ENCODE measurements around the gene SV2C.
"Not testable (repeated sequence)": the region's sequence is repeated elsewhere in the genome, so short reads cannot be mapped to it uniquely, and the experiment has no call there.

SV2C gene

DNA sequence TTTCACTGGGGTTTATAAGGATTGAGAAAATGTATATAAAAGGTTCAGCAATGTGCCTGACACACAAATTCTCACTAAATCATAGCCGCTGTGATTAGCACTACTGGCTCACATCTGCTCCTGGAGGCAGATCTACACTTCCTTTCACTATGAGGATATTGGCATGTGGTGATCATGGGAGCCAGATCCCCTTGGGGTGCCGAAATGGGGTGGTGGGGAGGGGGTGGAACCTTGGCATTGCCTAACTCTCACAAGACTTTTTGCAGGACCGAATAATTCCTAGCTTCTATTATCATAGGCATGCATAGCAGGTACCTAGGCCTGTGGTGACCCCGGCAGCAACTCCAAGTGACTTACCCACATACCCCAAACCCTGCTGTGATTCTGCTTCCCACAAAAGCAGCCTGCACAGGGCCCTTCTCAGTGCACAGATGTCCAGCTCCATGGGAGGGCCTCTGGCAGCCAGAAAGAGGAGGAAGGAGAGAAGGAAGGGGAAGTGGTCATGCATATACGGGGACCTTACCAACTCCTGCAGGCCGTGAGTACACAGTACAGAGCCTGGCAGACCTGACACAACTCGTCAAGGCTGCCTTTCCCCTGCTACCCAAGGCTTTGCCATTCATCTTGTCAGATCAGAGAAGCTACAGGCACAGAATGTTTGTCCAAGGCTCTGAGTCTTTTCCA, 258.6 kb downstream of the SV2C start:
- no peak for DNase-seq (ENCODE audit: low read depth)

GRCh38 chr5:76342474-76342873, 259.3 kb downstream of the SV2C start:
- no peak for DNase-seq (ENCODE audit: low read depth)

DNA sequence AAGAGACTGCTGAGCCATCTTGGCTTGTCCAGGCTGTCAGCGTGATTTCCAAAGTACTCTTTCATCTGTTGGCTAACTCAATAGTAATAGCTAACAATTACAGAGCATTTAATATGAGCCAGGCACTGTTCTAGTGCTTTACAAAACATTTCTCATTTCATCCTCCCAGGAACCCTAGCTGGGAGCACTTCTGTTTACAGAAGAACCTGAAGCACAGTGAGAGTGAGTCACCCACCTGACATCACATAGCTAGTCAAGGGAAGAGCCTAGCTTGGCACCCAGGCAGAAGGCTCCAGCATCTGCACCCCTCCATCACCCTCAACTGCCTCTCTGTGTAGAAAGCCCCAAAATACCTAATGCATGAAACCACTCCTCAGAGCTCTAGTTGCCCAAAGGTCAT, 262.4 kb downstream of the SV2C start:
- DNase-seq (ENCODE audit: low read depth), result no peak

- DNase-seq (ENCODE audit: low read depth), result no peak
Measured at GRCh38 chr5:76351176-76351575, 268.0 kb downstream of the SV2C start.

DNA sequence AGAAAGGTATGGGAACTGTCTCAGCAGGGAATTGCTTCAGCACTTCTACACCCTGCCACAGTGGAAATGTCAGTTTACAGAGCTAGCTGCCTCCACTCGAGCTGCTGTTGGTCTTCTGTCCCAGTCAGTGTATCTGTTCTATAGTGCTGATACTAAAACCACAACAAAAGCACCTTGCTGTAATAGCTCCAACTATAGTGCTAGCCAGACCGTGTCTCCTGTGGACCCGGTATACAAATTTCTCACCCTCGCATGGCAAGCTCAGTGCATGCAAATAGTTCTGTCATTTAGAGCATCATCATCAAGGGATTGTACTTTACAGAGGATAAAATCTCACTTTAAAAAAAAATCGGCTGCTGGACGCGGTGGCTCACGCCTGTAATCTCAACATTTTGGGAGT, 268.4 kb downstream of the SV2C start:
- DNase-seq (ENCODE audit: low read depth), result no peak

DNA sequence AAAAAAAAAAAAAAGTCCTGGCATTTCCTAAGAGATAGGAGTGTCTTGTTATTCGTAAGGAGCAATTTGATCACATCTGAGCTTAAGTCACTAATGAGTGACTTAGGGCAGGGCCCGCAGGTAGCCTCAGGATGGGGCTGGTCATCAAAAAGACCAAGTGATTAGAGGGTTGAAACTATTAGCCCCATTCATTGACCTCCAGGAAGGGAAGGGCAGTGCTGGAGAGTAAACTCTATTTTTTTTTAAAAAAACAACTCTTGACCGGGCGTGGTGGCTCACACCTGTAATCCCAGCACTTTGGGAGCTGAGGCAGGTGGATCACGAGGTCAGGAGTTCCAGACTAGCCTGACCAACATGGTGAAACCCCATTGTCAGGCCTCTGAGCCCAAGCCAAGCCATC, 273.7 kb downstream of the SV2C start:
- no peak for DNase-seq (ENCODE audit: low read depth)

GRCh38 chr5:76363352-76364225, 280.4 kb downstream of the SV2C start:
- DNase-seq (ENCODE audit: low read depth), result no peak

- no peak for DNase-seq (ENCODE audit: low read depth)
Measured at GRCh38 chr5:76364226-76364589, 281.0 kb downstream of the SV2C start.

- DNase-seq (ENCODE audit: low read depth), result no peak
Measured at GRCh38 chr5:76365561-76365960, 282.4 kb downstream of the SV2C start.

GRCh38 chr5:76366596-76366995, 283.4 kb downstream of the SV2C start:
- no peak for DNase-seq (ENCODE audit: low read depth)

DNA sequence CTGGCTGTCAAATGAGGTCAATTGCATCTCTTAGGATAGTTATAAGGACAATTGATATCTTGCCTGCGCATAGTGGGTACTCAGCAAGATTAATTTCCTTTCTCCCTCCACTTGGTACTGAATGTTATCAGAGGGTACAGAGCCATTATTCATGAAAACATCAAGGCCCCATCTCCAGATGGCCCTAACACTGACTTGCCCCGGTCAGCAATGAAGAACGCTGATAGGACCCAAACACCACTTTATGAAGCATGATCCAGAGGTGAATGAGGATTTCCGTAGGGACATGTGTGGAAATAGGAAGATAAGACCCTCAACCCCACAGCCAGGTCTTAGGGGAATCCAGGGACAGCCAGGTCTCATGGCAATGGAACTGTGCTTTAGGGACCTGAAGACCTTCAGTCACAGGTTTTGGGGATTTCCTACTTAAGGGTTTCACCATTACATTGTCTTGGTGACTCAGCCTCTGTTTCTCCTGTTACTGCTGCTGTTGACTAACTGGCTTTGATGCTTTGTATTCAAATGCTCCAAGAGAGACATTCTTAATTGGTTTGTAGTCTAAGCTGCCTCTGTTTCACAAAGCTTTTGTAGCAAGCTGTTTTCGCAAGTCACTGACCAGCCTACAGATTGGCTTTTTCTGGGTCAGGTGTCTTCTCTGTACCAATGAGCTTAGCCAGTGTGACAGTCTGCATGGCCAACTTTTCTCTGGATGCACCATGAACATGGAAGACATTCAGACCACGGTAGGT, 284.6 kb downstream of the SV2C start:
- no peak for DNase-seq (ENCODE audit: low read depth)

GRCh38 chr5:76368941-76369340, 285.8 kb downstream of the SV2C start:
- no peak for DNase-seq (ENCODE audit: low read depth)

DNA sequence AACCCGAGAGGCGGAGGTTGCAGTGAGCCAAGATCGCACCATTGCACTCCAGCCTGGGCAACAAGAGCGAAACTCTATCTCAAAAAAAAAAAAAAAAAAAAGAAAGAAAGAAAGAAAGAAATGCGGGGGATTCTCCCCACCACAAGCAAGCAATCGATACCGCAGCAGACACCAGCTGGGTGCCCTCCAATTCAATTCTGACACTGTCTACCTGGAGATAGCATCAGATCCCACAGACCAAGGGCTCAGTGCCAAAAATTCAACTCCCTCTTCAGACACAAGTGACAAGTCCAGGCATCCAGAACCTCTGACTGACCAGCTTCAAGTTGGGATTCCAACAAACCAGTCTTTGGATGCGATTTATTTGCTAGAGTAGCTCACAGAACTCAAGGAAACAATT, 286.5 kb downstream of the SV2C start:
- not testable (repeated sequence) for DNase-seq (ENCODE audit: low read depth)

DNA sequence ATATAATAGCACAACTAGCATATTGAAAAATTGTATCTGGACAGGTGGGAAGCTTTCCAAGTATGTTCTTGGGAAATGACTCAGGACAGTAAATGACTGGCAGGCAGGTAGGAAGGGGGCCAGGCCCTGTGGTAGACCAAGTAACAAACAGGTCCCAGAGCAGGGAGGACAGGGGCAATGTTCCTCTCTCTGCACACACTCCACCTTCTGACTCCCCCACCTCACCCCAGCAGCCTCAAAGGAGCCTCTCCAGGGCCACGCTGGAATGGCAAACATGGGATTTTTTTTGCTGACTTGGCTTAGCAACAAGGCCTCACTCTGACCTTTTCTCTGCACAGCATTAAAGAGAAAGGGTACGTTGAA, 288.8 kb downstream of the SV2C start:
- no peak for DNase-seq (ENCODE audit: low read depth)

DNA sequence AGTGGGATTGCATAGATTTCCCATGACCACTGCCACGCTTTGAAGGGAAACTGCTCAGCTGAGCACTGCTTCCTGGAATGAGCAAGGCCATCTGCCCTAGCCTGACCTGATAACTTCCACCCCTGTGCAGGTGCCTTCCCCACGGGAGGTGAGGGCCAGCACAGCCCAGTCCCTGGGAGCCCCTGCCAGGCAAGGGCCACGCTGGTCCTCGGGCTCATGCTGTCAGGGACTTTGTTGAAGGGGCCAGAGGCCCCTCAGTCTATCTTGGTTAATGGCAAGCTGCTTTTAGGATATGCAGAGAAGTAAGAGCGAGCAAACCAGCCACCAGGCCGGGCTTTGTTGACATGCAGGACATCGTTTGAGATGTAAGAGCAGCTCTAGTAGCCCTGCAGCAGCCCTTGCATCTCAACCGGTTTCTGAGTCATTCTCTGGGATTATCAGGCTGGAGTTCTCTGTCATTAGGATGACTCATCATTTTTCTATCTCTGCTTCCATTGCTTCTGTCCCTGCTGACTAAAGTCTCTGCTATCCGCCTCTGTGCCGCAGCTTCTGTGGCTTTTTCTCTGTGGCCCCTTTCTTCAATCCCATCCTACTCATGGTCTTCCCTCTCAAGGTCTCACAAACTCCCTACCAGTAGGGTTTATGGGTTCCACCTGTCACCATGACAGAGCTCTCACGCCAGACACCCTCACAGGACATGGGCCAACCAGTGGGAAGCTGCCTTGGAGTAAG, 289.3 kb downstream of the SV2C start:
- no peak for DNase-seq (ENCODE audit: low read depth)

- no peak for DNase-seq (ENCODE audit: low read depth)
Measured at GRCh38 chr5:76376148-76376865, 293.1 kb downstream of the SV2C start.

GRCh38 chr5:76376866-76377230, 293.7 kb downstream of the SV2C start:
- DNase-seq (ENCODE audit: low read depth), result no peak

DNA sequence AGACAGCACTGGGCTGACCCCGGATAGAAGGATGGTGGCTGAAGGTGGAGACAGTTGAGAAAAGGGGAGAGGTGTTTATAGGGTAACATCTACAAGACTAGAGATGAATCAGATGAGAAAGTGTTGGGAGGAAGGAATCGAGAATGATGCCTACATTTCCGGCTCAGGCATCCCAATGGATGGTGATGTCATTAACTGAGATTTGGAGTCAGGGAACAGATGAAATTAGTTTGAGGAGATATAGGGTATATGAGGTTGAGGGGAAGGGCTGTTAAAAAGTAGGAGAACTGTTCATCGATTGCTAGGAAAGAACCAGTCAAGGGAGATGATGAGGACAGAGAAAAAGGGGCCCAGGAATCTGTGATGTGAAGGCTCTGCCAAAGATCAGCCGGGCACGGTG, 295.2 kb downstream of the SV2C start:
- no peak for DNase-seq (ENCODE audit: low read depth)

GRCh38 chr5:76379316-76379715, 296.1 kb downstream of the SV2C start:
- no peak for DNase-seq (ENCODE audit: low read depth)

DNA sequence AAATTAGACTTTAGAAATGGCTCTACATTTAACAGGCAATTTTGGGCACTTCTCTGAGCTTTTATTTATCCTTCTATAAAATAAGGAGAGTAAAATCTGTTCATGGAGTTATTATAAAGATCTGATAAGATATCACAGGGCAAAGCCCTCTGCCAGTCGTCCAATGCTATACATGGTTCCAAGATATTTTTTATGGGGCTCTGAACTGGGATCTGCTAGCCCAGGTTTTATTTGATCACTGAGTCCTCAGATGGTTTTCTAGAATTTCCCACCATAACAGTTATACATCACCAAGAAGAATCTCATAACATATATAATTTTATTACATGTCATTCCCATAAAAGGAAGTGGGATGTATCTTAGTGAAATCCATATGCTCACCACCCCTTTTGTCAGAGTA, 296.7 kb downstream of the SV2C start:
- no peak for DNase-seq (ENCODE audit: low read depth)

- no peak for DNase-seq (ENCODE audit: low read depth)
Measured at GRCh38 chr5:76380346-76381066, 297.3 kb downstream of the SV2C start.

Measured in stimulated activated CD4-positive, alpha-beta T cell treated with anti-CD3 and anti-CD28 coated beads, Interleukin-2, amount 100 ng/mL, for 4 hours (primary cell).